ENCODE measurements around the gene SND1.
"Not testable (repeated sequence)": the region's sequence is repeated elsewhere in the genome, so short reads cannot be mapped to it uniquely, and the experiment has no call there.

SND1 gene

DNA sequence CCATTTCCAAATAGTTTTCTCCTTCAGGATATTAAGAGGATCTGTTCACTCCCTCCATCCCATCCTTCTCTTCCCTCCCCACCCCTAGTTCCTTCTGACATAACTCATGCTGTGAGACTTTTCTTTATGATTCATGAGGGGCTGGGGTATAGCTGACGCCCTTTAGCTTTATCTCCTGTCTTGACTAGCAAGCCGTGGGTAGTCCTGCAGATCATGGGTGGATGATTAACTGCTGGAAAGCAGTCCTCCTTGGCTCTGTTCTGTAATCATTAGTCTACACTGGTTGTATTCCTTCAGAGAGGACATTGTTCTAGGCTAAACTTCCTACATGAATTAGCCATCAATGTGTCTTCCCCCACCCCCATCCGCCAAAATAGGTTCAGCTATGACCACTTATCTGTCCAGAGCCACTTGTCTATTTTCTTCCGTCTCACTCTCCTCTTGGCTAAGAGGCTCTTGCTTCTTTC, 243.9 kb downstream of the SND1 start:
- no peak for DNase-seq

DNA sequence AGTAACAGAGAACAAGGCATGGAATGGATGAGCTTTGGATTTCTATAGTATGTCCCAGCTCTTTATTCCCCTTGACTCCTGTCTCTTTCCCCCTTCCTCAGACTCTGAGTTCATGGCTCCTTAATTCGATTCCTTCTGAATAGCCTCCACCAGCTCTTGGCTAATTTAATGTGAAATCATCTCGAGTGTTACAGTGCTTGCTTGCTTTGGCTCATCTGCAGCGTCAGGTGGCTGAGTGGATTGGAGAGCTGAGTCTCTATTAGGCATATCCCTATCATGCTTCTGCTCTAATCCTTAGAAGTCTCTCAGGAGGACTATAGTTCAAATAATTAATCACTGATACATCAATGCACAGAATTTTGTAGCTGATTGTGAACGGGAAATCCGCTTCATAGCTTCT, 244.7 kb downstream of the SND1 start:
- no peak for DNase-seq

DNA sequence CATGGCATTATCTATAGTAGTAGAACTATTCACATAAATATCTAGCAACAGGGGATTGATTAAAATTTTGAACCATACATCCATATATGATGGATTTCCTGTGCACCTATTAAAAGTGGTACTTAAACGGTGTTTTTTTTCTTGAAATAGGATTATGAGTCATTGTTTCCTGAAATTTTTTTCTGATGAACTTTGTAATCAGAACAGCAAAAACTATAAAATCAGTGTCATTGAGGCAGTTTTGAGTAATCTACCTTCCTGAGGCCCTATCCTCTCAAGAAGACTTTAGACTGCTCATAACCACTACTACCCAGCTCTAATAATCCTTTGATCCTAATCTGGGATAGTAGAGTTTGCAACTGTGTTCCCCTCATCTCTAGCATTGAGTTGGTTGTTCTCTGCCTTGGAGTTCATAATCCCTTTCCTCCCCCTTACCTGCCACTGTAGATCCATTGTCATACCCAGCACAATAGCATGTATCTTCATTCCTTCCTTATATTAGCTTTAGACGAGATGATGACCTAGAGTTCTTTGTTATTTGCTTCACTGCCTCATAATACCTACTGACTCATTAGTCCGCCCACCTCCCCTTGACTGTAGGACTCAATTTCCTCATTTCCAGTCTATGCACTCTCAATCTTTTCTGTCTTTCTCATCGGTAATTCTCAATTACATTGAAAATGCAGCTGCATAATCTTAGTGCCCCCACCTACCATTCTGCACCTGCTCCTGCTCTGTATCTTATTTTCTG, 245.9 kb downstream of the SND1 start:
- no peak for DNase-seq

DNA sequence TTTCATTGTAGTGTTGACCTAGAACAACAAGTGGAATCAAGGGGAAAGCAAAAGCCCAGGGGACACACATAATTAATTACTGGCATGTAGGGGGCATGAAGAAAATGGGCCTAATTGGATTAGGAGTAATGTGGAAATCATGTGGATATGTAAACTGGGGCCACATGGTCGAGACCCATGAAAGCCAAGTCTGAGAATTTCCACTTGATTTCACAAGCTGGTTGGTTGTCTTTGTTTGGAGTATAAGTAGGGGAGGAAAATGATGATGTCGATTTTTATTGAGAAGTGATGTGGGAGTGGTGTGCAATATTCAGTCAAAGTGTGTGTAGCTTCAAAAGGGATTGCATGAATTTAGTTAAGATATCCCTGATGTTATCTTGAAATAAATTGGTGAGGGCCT, 247.4 kb downstream of the SND1 start:
- no peak for DNase-seq

DNA sequence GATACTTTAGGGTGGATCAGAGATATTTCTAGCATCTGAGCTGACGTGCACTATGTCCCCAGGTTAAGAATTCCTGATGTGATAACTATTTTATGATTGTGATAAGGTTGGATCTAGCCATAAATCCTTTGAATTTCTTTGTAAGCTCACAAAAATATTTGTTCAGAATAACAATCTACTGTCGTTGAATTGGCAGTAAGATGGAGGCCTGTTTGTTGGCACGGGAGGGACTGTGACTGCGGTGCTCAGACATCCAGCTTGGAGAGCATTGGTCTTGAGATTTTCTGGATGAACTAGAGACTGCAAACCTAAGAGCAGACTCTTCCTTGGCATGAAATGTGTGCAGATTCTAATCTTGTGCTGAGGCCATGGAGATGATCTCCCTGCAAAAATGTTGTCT, 248.1 kb downstream of the SND1 start:
- no peak for DNase-seq

DNA sequence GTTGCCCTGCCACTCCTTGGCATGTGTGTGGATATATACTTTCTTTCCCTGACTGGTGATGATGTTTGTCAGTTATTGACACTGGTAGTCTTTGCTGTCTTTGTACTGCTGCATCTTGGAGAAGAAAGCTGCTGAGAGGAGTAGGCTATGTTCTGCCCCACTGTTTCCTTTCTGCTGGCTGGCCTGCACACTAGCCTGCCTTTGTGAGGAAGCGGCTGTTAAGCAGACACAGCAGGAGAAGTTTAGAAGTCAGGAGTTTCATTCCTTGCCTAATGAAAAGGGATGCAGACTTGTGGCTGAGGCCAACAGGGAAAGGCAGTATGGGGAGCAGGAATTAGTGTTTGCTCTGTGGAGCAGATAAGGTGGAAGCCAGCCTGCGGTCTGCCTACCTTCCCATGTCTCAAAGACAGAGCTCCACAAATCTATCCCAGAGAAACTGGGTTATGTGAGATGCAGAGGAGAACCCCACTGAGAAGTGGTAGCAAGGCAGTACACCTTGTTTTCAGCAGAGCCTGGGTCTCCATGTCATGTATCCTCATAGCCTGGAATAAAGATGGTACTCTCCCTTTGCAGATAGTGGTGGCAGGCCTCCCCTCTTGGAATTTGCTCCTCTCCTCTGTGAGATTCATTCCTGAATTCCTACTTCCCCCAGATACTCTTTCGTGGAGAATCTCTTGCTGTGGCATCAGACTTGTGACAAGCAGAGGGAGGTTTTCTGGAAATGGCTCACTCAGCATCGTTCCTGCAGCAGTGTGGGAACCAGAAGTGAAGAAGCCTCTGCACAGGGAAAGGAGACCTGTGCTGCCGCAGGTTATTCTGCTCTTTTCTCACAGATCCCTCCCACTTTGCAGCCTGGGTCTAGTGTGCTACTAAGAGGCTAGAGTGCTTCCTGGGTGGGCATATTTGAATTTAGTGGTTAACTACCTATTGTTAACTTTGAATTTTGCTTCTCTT, 249.0 kb downstream of the SND1 start:
- DNase-seq = no peak

DNA sequence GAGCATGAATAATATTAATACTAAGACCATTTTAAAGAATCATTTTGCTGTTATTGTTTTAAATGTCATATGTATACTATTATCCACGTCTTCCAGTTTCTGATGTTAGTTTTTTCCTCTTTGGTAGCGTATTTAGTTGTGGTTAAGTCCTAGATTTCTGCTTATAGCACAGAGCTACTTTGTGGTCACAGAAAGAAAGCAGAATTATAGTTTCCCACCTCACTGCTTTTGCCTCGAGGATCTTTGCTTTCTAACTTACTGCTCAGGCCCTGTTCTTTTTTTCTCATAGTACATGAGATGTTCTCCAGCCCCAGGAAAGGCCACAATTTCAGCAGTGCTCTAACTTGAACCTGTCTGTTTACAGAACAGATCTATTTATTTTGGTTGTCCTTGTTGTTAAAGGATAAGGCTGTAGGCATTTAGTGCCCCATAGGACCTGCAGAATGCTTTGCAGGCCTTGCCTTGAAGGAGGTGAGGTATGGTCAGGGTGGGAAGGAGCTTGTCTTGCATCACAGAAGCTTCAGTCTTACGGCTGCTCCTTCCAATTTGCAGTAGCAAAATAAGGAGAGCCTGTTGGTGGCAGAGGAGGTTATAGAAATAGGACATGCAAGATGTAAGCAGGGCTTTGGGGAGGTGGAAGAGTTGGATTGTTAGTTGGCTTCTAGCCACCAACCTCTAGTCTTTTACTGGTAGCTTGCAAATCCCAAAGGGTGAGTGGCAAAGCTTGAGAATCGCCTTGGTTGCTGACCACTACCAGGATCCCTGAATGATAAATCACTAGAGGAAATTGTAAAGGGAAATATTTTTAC, 250.1 kb downstream of the SND1 start:
- no peak for DNase-seq

DNA sequence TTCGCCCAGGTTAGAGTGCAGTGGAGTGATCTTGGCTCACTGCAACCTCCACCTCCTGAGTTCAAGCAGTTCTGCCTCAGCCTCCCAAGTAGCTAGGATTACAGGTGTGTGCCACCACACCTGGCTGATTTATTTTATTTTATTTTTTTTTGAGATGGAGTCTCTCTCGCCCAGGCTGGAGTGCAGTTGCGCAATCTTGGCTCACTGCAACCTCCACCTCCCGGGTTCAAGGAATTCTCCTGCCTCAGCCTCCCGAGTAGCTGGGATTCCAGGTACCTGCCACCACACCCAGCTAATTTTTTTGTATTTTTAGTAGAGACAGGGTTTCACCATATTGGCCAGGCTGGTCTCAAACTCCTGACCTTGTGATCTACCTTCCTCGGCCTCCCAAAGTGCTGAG, 250.8 kb downstream of the SND1 start:
- not testable (repeated sequence) for DNase-seq

DNA sequence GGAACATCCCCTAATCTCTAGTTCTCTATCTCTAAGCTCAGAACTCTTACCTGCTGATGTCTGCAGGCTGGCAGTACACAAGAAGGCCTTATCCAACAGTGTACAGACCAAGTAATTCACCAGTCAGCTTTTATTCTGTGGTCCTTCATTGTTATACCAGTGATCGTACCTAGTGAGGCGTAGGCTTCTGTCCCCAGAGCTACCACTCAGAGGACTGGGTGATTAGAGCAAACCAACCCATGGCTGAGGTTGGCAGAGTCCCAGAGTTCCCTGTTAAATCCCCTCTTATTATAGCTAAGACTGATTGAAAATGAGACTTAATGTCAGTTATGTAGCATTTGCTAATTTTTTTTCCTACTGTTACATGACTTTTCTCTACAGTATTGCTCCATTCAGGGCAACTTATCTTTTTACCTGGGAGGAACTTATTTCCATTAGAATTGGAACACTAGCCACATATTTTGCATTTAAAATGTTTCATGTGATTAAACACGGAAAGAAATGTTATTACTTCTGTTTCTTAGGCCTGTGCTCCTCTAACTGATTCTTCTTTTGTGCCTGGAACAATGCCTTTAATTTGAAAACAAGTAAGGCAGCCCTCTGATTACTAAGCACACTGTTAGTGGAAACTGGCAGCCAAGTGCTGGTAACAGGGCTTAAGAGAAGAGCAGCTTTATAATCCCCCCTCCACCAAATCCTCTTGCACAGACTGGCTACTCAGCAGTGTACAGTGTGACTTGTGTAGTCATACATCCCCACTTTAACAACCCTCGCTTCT, 252.1 kb downstream of the SND1 start:
- no peak for DNase-seq

DNA sequence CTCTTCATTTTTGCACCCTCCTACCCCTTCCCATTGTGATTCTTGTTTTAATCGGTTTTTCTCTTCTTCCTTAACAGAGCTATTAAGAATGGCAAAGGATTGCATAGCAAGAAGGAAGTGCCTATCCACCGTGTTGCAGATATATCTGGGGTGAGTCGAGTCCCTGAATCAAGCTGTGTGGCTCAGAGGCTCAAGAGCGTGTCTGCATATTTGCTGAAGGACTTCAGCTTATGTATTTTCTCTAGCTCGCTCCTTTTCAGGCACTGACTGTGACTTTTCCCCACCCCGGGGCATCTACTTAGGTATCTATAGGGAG, 252.6 kb downstream of the SND1 start:
- no peak for DNase-seq

DNA sequence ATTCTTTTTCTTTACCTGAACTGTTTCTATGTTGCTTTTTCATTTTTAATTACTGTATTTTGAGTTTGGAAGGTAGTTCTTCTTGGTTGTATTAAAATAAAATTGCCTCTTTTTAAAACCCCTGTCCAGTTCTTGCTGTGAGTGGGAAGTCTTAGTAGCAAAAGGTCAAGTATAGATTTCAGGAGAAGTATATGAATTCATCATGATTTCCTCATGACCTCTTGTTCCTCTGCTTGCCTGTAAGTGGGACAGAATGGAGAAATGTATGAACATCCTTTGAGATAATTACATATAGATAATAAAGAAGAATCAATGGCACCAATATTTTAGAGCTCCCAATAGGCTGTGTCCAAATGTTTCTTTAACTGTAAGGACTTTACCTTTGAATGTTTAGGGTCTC, 253.0 kb downstream of the SND1 start:
- DNase-seq = no peak

DNA sequence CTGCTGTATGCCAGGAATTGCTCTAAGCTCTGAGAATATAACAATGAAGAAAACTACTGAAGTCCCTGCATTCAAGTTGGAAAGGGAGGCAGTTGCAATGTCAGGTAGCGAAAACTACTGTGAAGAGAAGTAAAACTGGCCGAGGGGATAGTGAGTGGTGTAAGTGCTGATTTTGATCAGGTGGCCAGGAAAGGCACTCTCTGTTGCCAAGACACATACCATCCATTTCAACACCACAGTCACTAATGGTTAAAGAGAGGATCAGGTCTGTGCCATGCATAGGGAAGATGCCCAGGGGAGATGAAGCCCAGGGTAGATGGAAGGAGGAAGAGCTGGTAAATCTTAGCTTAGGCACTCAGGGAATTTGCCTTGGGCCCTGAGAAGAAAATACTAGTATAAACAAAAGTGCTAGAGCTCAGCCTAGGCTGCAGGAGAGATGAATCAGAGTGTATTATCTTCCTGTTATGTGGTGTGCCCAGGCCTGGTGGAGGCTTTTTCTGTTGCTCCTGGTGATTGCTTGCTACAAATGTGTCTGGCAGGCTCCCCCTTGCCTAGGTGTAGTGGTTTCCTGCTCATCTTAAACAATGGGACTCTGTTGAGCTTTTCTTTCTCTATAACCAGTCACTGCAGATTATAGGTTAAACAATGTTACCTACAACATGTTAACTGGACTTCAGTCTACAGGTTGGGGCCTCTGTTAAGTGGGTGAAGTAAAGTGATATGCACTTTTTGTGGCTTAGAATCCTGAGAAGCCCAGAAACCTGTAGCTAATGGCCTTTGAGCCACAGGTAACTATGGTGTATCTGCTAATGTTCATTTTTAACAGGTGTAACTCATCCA, 253.7 kb downstream of the SND1 start:
- no peak for DNase-seq

DNA sequence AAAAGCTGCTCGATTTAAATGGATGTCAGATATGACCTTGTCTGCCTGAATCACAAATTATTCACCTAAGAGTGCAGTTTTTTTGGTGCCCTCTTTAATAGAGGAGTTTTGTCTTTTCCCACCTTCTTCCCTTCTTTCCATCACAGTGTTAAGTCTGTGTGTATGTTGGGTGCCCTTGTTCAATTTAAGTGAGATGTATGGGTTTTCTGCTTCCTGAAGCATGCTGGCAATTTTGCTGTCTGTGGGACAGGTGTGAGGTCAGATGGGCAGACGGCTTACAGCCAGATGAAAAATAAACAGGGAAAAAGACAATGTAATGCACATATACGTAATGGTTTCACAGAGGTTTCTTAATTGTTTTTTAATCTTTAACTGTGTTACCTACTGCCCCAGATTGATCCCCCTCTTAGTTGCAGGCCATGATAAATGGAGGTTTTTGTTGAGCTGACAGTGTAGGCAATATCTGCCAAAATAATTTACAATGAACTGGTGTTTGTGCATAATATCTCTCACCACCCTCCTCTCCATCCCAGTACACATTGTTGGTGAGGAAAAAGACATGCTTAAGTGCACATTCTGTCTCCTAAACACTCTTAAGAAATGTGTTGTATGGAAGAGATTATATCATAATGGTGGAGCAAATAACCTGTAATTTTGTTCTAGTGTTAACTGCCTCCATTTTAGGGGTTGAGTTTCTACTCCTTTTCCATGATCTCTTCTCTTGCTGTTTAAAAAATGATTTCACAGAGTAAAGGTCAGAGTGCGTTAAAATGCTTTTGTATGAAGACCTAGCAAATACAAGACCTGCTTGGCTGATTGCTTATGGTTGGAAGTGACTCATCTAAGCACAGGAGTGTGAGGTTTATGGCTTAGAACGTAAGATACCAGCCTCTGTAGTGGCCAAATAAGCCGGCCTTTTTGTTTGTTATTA, 255.4 kb downstream of the SND1 start:
- DNase-seq = no peak

DNA sequence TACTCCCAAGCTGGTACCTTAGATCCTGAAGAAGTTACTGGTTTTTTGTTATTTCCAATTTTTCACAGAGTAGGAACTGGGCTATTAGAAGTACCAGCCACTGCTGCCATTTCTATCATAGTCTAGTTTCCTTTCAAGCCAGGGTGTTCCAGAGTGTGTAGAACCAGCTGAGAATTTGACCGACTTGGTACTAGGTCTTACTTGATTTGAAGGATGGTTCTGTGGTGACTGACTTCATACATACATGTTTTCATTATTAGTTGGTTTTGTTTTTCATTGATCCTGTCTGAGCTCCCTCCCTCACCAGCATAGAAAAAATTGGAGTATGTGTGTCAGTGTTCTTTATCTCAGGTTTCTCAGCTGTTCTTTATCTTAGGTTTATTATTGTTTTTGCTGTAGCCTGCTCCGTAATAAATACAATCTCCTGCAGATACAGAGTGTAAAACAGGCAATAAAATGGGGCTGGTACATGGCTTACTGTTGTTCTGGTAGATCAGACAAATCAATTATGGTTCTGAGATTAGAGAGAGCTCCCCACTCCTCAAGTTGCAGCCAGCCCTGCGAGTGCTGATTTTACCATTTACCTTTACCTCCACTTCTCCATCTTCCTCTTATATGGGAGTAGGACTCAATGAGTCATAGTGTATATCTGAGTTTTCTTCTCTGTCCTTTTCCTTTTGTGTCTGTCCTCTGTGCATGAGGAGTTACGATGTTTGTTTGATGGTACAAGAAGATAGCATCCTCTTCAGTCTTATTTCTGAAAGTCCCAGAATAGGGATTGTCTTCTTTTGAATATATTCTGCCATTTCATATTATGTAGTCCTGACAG, 256.6 kb downstream of the SND1 start:
- no peak for DNase-seq

DNA sequence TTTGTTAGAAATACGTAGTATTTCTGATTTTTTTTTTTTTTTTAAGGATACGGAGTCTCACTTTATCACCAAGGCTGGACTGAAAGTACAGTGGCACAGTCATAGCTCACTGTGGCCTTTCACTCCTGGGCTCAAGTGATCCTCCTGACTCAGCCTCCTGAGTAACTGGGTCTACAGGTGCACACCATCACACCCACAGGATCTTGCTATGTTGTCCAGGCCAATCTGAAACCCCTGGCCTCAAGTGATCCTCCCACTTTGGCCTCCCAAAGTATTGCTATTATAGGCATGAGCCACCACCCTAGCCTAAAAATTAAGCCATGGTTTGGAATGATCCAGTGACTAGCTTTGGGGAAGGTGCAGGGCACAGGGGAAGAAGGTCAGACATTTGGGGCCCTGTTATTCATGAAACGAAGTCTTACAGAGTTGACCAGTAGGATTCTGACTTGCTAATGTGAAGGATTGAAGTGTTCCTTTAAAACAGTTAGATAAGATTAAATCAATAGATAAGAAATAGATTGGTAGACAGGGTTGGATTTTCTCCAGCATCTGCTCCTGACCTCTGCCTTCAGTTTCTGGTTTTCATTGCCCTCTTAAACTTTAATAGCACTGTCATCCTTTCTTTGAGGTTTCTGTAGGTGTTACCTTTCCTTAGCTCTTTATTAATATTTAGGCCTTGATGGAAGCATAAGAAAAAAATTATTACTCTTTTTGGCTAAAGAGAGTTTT, 257.6 kb downstream of the SND1 start:
- no peak for DNase-seq

DNA sequence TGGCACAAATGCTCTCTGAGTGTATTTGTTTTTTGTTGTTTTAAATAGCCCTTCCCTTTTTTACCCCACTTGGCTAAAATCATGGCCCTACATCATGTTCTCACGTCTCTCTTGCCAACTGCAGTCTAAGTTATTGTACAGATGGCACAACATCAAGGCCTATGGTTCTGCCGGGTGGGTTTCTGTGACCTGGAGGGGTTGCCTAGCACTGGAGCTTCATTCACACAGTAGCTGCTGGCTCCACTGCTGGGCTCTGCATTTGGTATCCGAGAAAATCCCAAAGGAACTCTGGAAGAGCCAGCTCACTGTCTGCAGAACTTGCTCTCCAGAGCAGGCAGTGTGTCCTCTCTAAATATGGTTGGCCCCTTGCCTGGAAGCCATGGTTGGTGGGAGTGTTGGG, 258.7 kb downstream of the SND1 start:
- DNase-seq = no peak

DNA sequence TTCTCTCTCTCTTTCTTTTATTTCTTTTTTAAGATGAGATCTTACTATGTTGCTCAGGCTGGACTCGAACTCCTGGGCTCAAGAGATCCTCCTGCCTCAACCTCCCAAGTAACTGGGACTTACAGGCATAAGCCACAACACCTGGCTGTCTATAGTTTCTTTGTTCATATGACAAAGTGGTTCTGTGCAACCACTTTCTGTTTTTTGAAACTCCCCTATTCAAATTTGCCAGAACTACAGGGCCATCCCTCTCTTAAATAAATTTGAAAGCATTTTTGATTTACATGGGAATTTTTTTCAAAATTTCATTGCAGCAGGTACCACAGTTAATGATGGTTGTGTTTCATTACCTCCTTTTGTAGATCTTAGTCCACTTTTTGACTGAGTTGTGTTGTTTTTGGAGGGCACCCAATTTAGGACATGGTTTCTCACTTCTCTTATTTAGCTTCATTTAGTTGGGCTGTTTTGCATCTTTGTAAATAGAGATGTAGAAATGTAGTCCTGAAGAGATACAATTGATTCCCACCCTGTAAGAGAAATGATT, 260.0 kb downstream of the SND1 start:
- no peak for DNase-seq

DNA sequence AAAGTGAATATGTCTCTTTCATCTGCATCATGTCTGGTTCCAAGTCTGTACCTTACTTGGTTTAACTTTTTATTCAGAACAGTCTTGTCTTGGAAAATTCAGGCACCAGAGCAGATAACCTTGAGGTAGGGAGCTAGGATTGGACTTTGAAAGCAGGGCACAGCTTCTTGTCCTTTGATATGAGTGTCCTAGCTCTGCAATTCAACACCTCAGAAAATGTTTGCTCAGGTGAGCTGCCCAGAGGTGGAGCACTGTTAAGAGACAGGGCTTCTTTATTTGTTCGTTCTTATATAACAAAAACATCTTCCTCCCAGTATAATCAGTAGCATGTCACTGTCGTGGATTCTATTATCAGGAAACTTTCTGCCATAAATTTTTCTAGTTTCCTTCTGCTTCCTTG, 260.9 kb downstream of the SND1 start:
- DNase-seq = peak; percentile 12

DNA sequence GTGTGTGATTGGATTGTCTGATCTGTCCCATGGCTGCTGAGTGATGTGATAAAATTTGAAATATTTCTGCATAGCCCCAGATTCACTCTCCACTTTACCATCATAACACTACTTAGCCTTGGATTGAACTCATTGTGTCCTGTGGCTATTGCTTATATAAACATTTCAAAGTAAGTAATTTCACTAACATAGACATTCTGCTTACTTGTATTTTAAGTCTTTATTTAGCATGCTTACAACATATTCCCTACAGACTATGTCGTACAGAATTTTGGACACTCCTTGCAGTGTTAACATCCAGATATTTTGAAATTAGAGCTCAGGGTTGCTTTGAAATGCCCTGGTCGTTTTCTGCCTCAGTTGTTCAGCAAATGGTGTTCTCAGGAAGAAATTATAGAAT, 261.7 kb downstream of the SND1 start:
- DNase-seq = no peak
